HEK293 (cell line): ENCODE results near the gene RBMS3.

Experiments
- CTCF ChIA-PET: fragments of 350-600 bp; formaldehyde crosslinking; extraction: SDS; loops from one replicate; lab custom pipeline; 2021; ENCODE audit warnings: antibody characterized with exemption; lab: Yijun Ruan, JAX
- POLR2A ChIA-PET: fragments of 300-600 bp; formaldehyde crosslinking; extraction: SDS; loops from one replicate; lab custom pipeline; 2020; ENCODE audit warnings: antibody characterized with exemption, inconsistent platforms; lab: Yijun Ruan, JAX
- H3K27ac ChIP-seq: fragments of 200-500 bp; sonication (Bioruptor generic); 2 replicates; pipeline ENCODE4 v1.5.1; 2014; ENCODE audit warnings: low read depth, low read length, control low read depth, inconsistent platforms; ENCODE audit errors: extremely low read depth
- H3K36me3 ChIP-seq, 2 experiments: fragments of 200-500 bp in 1 of 2; sonication (Bioruptor generic) in 1 of 2; 1 replicate in 1 of 2; 2 replicates in 1 of 2; pipeline ENCODE4 v1.5.1; 2014 to 2017; ENCODE audit warnings: inconsistent platforms in 2 of 2, low read length in 2 of 2; ENCODE audit not compliant: control insufficient read depth in 2 of 2, insufficient read depth in 1 of 2
- H3K4me1 ChIP-seq: fragments of 200-500 bp; sonication (Bioruptor generic); 2 replicates; pipeline ENCODE4 v1.5.1; 2014; ENCODE audit warnings: mild to moderate bottlenecking, low read length, inconsistent platforms; ENCODE audit not compliant: control insufficient read depth, insufficient read depth
- H3K4me3 ChIP-seq: 2 replicates; pipeline ENCODE4 v1.5.1; 2011; ENCODE audit warnings: low read depth, mild to moderate bottlenecking, control low read depth, low read length, moderate library complexity
- H3K9me3 ChIP-seq: fragments of 200-500 bp; sonication (Bioruptor generic); 2 replicates; pipeline ENCODE4 v1.5.1; 2014; ENCODE audit warnings: low read depth, low read length, inconsistent platforms; ENCODE audit not compliant: control insufficient read depth, insufficient read depth
- GLIS2 ChIP-seq: fragments of 450-650 bp; formaldehyde crosslinking; IDR thresholded peaks from 2 replicates; pipeline ENCODE4 v1.5.1; 2016; ENCODE audit warnings: missing biosample characterization, missing genetic modification characterization
- HOXD13 ChIP-seq: sonication (generic); formaldehyde crosslinking; IDR thresholded peaks from 2 replicates; pipeline ENCODE4 v1.8.0; 2022; ENCODE audit warnings: missing genetic modification reagents, borderline replicate concordance
- MZF1 ChIP-seq: fragments of 450-650 bp; formaldehyde crosslinking; IDR thresholded peaks from 2 replicates; pipeline ENCODE4 v1.5.1; 2017; ENCODE audit warnings: missing biosample characterization, missing genetic modification characterization, borderline replicate concordance
- PRDM1 ChIP-seq: fragments of 450-650 bp; formaldehyde crosslinking; IDR thresholded peaks from 2 replicates; pipeline ENCODE4; 2016; ENCODE audit warnings: missing biosample characterization, missing genetic modification characterization
- SALL2 ChIP-seq: fragments of 450-650 bp; formaldehyde crosslinking; IDR thresholded peaks from 2 replicates; pipeline ENCODE4 v1.5.0; 2017; ENCODE audit warnings: missing biosample characterization, mild to moderate bottlenecking, missing genetic modification characterization, borderline replicate concordance
- SCRT2 ChIP-seq: fragments of 450-650 bp; formaldehyde crosslinking; IDR thresholded peaks from 2 replicates; pipeline ENCODE4 v1.5.1; 2016; ENCODE audit warnings: missing biosample characterization, missing genetic modification characterization
- SETDB1 ChIP-seq: IDR thresholded peaks from one replicate; pipeline ENCODE4 v1.6.1; 2017; ENCODE audit warnings: mild to moderate bottlenecking, low read length, moderate library complexity, mixed read lengths; ENCODE audit not compliant: insufficient read length
- ZBTB26 ChIP-seq: fragments of 450-650 bp; formaldehyde crosslinking; optimal IDR thresholded peaks from 2 replicates; pipeline ENCODE3; 2016; ENCODE audit warnings: missing biosample characterization, mild to moderate bottlenecking, missing genetic modification characterization
- ZBTB6 ChIP-seq: fragments of 450-650 bp; formaldehyde crosslinking; IDR thresholded peaks from 2 replicates; pipeline ENCODE4 v1.5.1; 2017; ENCODE audit warnings: missing biosample characterization, missing genetic modification characterization
- ZNF10 ChIP-seq: fragments of 450-650 bp; formaldehyde crosslinking; IDR thresholded peaks from 2 replicates; pipeline ENCODE4 v1.5.1; 2017; ENCODE audit warnings: missing biosample characterization, missing genetic modification characterization
- ZNF202 ChIP-seq: fragments of 450-650 bp; formaldehyde crosslinking; IDR thresholded peaks from 2 replicates; pipeline ENCODE4 v1.5.1; 2016; ENCODE audit warnings: missing biosample characterization, missing genetic modification characterization, borderline replicate concordance
- ZNF223 ChIP-seq: fragments of 450-650 bp; formaldehyde crosslinking; IDR thresholded peaks from 2 replicates; pipeline ENCODE4 v1.5.1; 2016; ENCODE audit warnings: missing biosample characterization, missing genetic modification characterization
- ZNF324 ChIP-seq: fragments of 450-650 bp; formaldehyde crosslinking; IDR thresholded peaks from 2 replicates; pipeline ENCODE4 v1.5.1; 2016; ENCODE audit warnings: missing biosample characterization, missing genetic modification characterization
- ZNF514 ChIP-seq: fragments of 450-650 bp; formaldehyde crosslinking; IDR thresholded peaks from 2 replicates; pipeline ENCODE4 v1.5.1; 2016; ENCODE audit warnings: missing biosample characterization, missing genetic modification characterization
- ZNF530 ChIP-seq: fragments of 450-650 bp; formaldehyde crosslinking; IDR thresholded peaks from 2 replicates; pipeline ENCODE4 v1.5.1; 2016; ENCODE audit warnings: low read depth, missing biosample characterization, missing genetic modification characterization
- ZNF555 ChIP-seq: fragments of 450-650 bp; formaldehyde crosslinking; conservative IDR thresholded peaks from 2 replicates; pipeline ENCODE4 v1.5.1; 2017; ENCODE audit warnings: missing biosample characterization, mild to moderate bottlenecking, missing genetic modification characterization, inconsistent platforms
- ZNF596 ChIP-seq: fragments of 450-650 bp; IDR thresholded peaks from 2 replicates; pipeline ENCODE4 v1.5.0; 2018; ENCODE audit warnings: missing biosample characterization, mild to moderate bottlenecking, missing genetic modification characterization, moderate library complexity
- ZNF610 ChIP-seq: fragments of 450-650 bp; formaldehyde crosslinking; IDR thresholded peaks from 2 replicates; pipeline ENCODE4 v1.5.1; 2016; ENCODE audit warnings: missing biosample characterization, missing genetic modification characterization, borderline replicate concordance
- ZNF670 ChIP-seq: fragments of 450-650 bp; formaldehyde crosslinking; IDR thresholded peaks from 2 replicates; pipeline ENCODE4 v1.5.1; 2016; ENCODE audit warnings: missing biosample characterization, missing genetic modification characterization, low read depth
- ZSCAN16 ChIP-seq: fragments of 450-650 bp; formaldehyde crosslinking; IDR thresholded peaks from 2 replicates; pipeline ENCODE4 v1.5.1; 2016; ENCODE audit warnings: missing biosample characterization, missing genetic modification characterization
- TF ChIP-seq, protein P1 (sequence below): fragments of 450-650 bp; formaldehyde crosslinking; IDR thresholded peaks from 2 replicates; pipeline ENCODE4 v1.5.1; 2016; ENCODE audit warnings: missing biosample characterization, missing genetic modification characterization, borderline replicate concordance

RBMS3 gene

DNA sequence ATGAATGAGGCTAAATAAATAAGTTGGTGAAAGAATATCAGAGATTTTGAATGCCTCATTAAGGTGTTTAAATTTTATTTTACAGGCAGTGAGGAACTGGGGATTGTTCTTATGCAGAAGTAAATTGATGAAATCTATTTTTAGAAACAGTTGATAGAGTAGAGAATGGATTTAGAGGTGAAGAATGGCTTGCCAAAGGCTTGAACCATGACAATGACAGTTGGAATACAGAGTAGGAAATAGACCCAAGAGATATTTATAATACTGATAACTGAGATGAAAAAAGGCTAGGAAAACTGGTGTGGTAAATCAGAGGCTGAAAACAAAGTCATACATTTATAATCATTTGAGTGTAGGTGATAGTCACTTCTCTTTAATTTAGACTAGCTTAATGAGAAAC, 39.0 kb upstream of the RBMS3 start (continued):
- TF ChIP-seq ZNF324 (tag by site-specific recombination) = no peak
- no peak for TF ChIP-seq ZNF530 (tag by site-specific recombination)
- TF ChIP-seq, protein P1, sequence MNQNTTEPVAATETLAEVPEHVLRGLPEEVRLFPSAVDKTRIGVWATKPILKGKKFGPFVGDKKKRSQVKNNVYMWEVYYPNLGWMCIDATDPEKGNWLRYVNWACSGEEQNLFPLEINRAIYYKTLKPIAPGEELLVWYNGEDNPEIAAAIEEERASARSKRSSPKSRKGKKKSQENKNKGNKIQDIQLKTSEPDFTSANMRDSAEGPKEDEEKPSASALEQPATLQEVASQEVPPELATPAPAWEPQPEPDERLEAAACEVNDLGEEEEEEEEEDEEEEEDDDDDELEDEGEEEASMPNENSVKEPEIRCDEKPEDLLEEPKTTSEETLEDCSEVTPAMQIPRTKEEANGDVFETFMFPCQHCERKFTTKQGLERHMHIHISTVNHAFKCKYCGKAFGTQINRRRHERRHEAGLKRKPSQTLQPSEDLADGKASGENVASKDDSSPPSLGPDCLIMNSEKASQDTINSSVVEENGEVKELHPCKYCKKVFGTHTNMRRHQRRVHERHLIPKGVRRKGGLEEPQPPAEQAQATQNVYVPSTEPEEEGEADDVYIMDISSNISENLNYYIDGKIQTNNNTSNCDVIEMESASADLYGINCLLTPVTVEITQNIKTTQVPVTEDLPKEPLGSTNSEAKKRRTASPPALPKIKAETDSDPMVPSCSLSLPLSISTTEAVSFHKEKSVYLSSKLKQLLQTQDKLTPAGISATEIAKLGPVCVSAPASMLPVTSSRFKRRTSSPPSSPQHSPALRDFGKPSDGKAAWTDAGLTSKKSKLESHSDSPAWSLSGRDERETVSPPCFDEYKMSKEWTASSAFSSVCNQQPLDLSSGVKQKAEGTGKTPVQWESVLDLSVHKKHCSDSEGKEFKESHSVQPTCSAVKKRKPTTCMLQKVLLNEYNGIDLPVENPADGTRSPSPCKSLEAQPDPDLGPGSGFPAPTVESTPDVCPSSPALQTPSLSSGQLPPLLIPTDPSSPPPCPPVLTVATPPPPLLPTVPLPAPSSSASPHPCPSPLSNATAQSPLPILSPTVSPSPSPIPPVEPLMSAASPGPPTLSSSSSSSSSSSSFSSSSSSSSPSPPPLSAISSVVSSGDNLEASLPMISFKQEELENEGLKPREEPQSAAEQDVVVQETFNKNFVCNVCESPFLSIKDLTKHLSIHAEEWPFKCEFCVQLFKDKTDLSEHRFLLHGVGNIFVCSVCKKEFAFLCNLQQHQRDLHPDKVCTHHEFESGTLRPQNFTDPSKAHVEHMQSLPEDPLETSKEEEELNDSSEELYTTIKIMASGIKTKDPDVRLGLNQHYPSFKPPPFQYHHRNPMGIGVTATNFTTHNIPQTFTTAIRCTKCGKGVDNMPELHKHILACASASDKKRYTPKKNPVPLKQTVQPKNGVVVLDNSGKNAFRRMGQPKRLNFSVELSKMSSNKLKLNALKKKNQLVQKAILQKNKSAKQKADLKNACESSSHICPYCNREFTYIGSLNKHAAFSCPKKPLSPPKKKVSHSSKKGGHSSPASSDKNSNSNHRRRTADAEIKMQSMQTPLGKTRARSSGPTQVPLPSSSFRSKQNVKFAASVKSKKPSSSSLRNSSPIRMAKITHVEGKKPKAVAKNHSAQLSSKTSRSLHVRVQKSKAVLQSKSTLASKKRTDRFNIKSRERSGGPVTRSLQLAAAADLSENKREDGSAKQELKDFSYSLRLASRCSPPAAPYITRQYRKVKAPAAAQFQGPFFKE (tag by site-specific recombination) = no peak
- no peak for TF ChIP-seq ZNF610 (tag by site-specific recombination)

- TF ChIP-seq SETDB1 = no peak
- no peak for TF ChIP-seq PRDM1 (tag by site-specific recombination)
- TF ChIP-seq SCRT2 (tag by site-specific recombination) = no peak
- no peak for TF ChIP-seq ZNF10 (tag by site-specific recombination)
- no peak for TF ChIP-seq MZF1
- TF ChIP-seq ZNF670 (tag by site-specific recombination) = no peak
- no peak for TF ChIP-seq ZBTB26 (tag by site-specific recombination)
- TF ChIP-seq ZNF202 (tag by site-specific recombination) = no peak
- TF ChIP-seq HOXD13 (CRISPR knock-in tag) = no peak
- no peak for TF ChIP-seq ZNF324 (tag by site-specific recombination)
- TF ChIP-seq ZNF555 (tag by site-specific recombination) = no peak
- Histone ChIP-seq H3K27ac (no peak overlapping the region), H3K4me1 (no peaks in the 10 kb centered on the region), H3K9me3 (no peaks in the 10 kb centered on the region), H3K4me3 (no peak overlapping the region), H3K36me3 (no peaks in the 10 kb centered on the region)
- ChIA-PET POLR2A (no interaction called here), CTCF (interaction anchor here (0.6 kb wide), 1 partner anchor 69 kb away, joined by 4 read pairs; no protein-coding TSS in a partner anchor)
These were observed 38.6 kb upstream of the RBMS3 start for GRCh38 chr3:29242296-29242695.

DNA sequence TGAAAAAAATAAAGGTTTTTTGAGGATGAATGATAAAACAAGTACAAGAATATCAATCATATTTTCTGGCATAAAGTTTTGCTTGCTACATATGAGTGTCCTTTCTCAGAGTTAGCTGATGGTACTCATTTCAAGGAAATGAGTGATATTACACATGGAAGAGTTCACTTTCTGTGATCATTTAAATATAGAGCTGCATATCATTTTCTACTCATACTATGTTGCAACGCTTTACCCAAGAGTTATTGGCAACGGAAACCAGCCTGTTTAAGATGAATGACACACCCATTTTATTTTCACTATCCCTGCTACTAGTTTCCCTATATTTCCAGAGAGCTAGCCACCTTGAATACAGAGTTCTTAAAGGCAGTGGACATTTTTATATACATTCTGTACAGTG, 35.4 kb upstream of the RBMS3 start:
- TF ChIP-seq ZNF596 (tag by site-specific recombination) (no peak), ZNF514 (tag by site-specific recombination) (no peak), ZSCAN16 (tag by site-specific recombination) (no peak), ZNF223 (tag by site-specific recombination) (no peak), SALL2 (tag by site-specific recombination) (no peak), ZBTB6 (tag by site-specific recombination) (no peak), GLIS2 (tag by site-specific recombination) (no peak)
- H3K36me3 ChIP-seq = no peaks in the 10 kb centered on the region
- H3K4me3 ChIP-seq = no peak overlapping the region
- CTCF ChIA-PET = no interaction called here
- H3K4me1 ChIP-seq = no peaks in the 10 kb centered on the region
- POLR2A ChIA-PET = no interaction called here
- H3K9me3 ChIP-seq = no peaks in the 10 kb centered on the region
- H3K27ac ChIP-seq = no peak overlapping the region
